ENCODE data around the gene USP3. TPM values are rescaled to one million over a fixed set of nuclear protein-coding genes. Genes with fewer than 3 reads are reported as not detected.

Gene USP3
- total and polyA plus RNA-seq, 2 of the 13 experiments (the other 11 are each of a cell fraction or from before 2014, with no cell fraction given) = 14.3 to 61.2 TPM

DNA sequence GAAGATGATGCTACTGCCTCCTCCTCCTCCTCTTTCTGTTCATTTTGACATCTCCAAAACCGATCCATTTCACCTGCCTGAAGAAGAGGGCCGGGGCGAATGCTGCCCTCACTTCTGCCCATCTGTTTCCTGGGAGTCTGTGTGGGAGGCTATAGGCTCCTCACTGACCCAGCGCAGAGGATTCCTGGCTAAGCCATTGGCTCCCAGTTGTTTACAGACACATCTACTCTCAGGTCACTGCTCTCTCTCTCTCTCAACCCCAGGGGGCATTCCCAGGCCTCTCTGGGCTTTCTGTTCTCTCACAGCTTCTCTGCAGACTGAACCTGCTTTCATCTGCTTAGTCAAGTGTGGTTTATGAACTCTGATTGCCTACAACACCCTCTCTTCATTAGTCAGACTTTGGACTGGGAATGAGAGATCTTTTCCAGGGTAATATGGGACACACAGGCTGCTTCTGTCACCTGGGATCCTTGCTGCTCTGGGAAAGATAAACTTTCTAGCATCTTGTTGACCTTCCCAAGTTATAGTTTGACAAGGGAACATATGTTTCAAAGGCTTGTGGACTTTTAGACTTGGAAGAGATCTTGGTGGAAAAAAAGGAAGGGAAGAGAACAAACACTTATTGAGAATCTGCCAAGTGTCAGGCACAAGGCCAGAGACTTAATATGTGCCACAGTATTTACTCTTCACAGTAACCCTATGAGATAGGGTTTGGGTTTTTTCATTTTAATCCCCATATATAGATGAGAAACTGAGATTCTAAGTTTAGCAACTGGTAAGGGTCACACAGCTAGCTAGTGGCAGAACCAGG lies 30.2 kb upstream of the USP3 start (continued):
- TF ChIP-seq, protein P1, sequence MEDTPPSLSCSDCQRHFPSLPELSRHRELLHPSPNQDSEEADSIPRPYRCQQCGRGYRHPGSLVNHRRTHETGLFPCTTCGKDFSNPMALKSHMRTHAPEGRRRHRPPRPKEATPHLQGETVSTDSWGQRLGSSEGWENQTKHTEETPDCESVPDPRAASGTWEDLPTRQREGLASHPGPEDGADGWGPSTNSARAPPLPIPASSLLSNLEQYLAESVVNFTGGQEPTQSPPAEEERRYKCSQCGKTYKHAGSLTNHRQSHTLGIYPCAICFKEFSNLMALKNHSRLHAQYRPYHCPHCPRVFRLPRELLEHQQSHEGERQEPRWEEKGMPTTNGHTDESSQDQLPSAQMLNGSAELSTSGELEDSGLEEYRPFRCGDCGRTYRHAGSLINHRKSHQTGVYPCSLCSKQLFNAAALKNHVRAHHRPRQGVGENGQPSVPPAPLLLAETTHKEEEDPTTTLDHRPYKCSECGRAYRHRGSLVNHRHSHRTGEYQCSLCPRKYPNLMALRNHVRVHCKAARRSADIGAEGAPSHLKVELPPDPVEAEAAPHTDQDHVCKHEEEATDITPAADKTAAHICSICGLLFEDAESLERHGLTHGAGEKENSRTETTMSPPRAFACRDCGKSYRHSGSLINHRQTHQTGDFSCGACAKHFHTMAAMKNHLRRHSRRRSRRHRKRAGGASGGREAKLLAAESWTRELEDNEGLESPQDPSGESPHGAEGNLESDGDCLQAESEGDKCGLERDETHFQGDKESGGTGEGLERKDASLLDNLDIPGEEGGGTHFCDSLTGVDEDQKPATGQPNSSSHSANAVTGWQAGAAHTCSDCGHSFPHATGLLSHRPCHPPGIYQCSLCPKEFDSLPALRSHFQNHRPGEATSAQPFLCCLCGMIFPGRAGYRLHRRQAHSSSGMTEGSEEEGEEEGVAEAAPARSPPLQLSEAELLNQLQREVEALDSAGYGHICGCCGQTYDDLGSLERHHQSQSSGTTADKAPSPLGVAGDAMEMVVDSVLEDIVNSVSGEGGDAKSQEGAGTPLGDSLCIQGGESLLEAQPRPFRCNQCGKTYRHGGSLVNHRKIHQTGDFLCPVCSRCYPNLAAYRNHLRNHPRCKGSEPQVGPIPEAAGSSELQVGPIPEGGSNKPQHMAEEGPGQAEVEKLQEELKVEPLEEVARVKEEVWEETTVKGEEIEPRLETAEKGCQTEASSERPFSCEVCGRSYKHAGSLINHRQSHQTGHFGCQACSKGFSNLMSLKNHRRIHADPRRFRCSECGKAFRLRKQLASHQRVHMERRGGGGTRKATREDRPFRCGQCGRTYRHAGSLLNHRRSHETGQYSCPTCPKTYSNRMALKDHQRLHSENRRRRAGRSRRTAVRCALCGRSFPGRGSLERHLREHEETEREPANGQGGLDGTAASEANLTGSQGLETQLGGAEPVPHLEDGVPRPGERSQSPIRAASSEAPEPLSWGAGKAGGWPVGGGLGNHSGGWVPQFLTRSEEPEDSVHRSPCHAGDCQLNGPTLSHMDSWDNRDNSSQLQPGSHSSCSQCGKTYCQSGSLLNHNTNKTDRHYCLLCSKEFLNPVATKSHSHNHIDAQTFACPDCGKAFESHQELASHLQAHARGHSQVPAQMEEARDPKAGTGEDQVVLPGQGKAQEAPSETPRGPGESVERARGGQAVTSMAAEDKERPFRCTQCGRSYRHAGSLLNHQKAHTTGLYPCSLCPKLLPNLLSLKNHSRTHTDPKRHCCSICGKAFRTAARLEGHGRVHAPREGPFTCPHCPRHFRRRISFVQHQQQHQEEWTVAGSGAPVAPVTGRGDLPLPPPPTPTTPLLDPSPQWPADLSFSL (CRISPR knock-in tag; IDR thresholded peaks at IDR 0.05) = no peak
- TF ChIP-seq, protein P2, sequence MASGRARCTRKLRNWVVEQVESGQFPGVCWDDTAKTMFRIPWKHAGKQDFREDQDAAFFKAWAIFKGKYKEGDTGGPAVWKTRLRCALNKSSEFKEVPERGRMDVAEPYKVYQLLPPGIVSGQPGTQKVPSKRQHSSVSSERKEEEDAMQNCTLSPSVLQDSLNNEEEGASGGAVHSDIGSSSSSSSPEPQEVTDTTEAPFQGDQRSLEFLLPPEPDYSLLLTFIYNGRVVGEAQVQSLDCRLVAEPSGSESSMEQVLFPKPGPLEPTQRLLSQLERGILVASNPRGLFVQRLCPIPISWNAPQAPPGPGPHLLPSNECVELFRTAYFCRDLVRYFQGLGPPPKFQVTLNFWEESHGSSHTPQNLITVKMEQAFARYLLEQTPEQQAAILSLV (CRISPR knock-in tag; IDR thresholded peaks at IDR 0.05; ENCODE audit: borderline replicate concordance) = peak; percentile 58; the same call in 1 of the 2 replicates
- no peak for TF ChIP-seq ZNF562 (CRISPR knock-in tag; IDR thresholded peaks at IDR 0.05; ENCODE audit: borderline replicate concordance)
- peak; percentile 24; the same call in 1 of the 2 replicates for TF ChIP-seq ZNF747 (CRISPR knock-in tag; IDR thresholded peaks at IDR 0.05; ENCODE audit: borderline replicate concordance)
- no peak; the same call in 1 of the 2 replicates for TF ChIP-seq ZNF232 (CRISPR knock-in tag; IDR thresholded peaks at IDR 0.05; ENCODE audit: borderline replicate concordance)
- no peak for TF ChIP-seq SNRNP70 (IDR thresholded peaks at IDR 0.05; ENCODE audit: low read depth, low read length)
- TF ChIP-seq CBX1 (IDR thresholded peaks at IDR 0.05; ENCODE audit: low read depth) = peak; percentile 23
- no peak for TF ChIP-seq HNRNPK (IDR thresholded peaks at IDR 0.05; ENCODE audit: low read depth, low read length, poor library complexity, severe bottlenecking)
- peak; percentile 64 for TF ChIP-seq CEBPG (CRISPR knock-in tag; IDR thresholded peaks at IDR 0.05)
- no peak for TF ChIP-seq ZNF577 (CRISPR knock-in tag; IDR thresholded peaks at IDR 0.05; ENCODE audit: borderline replicate concordance, low read depth)
- TF ChIP-seq, protein P3, sequence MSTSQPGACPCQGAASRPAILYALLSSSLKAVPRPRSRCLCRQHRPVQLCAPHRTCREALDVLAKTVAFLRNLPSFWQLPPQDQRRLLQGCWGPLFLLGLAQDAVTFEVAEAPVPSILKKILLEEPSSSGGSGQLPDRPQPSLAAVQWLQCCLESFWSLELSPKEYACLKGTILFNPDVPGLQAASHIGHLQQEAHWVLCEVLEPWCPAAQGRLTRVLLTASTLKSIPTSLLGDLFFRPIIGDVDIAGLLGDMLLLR (CRISPR knock-in tag; IDR thresholded peaks at IDR 0.05) = 0 out of 2 replicates have a peak, but pooled peaks have one; percentile 43
- TF ChIP-seq SUZ12 (IDR thresholded peaks at IDR 0.05; ENCODE audit: low read depth, low read length) = no peak
- no peak for TF ChIP-seq CENPT (CRISPR knock-in tag; IDR thresholded peaks at IDR 0.05; ENCODE audit: low read depth)
- TF ChIP-seq, protein P4, sequence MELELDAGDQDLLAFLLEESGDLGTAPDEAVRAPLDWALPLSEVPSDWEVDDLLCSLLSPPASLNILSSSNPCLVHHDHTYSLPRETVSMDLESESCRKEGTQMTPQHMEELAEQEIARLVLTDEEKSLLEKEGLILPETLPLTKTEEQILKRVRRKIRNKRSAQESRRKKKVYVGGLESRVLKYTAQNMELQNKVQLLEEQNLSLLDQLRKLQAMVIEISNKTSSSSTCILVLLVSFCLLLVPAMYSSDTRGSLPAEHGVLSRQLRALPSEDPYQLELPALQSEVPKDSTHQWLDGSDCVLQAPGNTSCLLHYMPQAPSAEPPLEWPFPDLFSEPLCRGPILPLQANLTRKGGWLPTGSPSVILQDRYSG (CRISPR knock-in tag; IDR thresholded peaks at IDR 0.05) = no peak
- no peak for TF ChIP-seq ZNF383 (CRISPR knock-in tag; IDR thresholded peaks at IDR 0.05; ENCODE audit: borderline replicate concordance)
- no peak for TF ChIP-seq ZNF33A (CRISPR knock-in tag; IDR thresholded peaks at IDR 0.05; ENCODE audit: borderline replicate concordance)
- no peak for TF ChIP-seq NR1H2 (CRISPR knock-in tag; IDR thresholded peaks at IDR 0.05; ENCODE audit: borderline replicate concordance, low read depth)
- no peak for TF ChIP-seq HCFC1 (IDR thresholded peaks at IDR 0.05; ENCODE audit: low read depth, low read length)
- peak; percentile 98 for TF ChIP-seq TBX2 (CRISPR knock-in tag; IDR thresholded peaks at IDR 0.05; ENCODE audit: borderline replicate concordance)

Data from HepG2 (cell line).